HepG2 (cell line): Measurements from ENCODE around the gene ABCF1. TPM values are rescaled to one million over a fixed set of nuclear protein-coding genes. Genes with fewer than 3 reads are reported as not detected.
"Not testable (repeated sequence)": the region's sequence is repeated elsewhere in the genome, so short reads cannot be mapped to it uniquely, and the experiment has no call there.

Experiments used
- ATAC-seq: fragments of 200-7000 bp; cut with Tn5 transposase; 3 replicates; pipeline ENCODE4 v1.9.1; 2020; ENCODE audit warnings: mild to moderate bottlenecking, moderate library complexity
- BruUV-seq: library from RNA; stranded (reverse); fragments of 400-500 nt; replicated peaks from 2 replicates; lab custom pipeline; 2021; lab: Mats Ljungman, UMichigan
- CTCF ChIA-PET: fragments of 300-600 bp; formaldehyde crosslinking; extraction: SDS; loops from one replicate; lab custom pipeline; 2021; ENCODE audit warnings: low total read pairs, inconsistent platforms, low intra/inter-chr PET ratio; lab: Yijun Ruan, JAX
- POLR2A ChIA-PET: fragments of 350-600 bp; sonication (Branson Sonifier 250); formaldehyde crosslinking; loops from one replicate; lab custom pipeline; 2020; ENCODE audit warnings: antibody characterized with exemption, inconsistent platforms; lab: Yijun Ruan, JAX
- DNase-seq: peaks from one replicate; pipeline ENCODE4 v3.0.0-alpha.2; 2015; ENCODE audit warnings: low spot score
- FAIRE-seq: peaks from 3 replicates; lab custom pipeline; 2011; peaks lifted over from hg19 to GRCh38; lab: Jason Lieb, UNC
- H2AFZ ChIP-seq: one replicate; pipeline ENCODE4 v1.6.1; 2011; ENCODE audit warnings: low read length, inconsistent platforms
- H3K27ac ChIP-seq: fragments of 300-600 bp; 3 replicates; pipeline ENCODE4 v1.8.0; 2011; ENCODE audit warnings: mixed run types, mild to moderate bottlenecking, mixed read lengths, low read length, inconsistent platforms; ENCODE audit not compliant: insufficient read depth; ENCODE audit errors: extremely low read length
- H3K27me3 ChIP-seq, 2 experiments: fragments of 200-600 bp in 1 of 2; 2 replicates in 1 of 2; 3 replicates in 1 of 2; pipeline versions ENCODE4 v1.6.0 to v1.8.0; 2011; ENCODE audit warnings: low read length in 2 of 2, mild to moderate bottlenecking in 2 of 2, moderate library complexity in 2 of 2, inconsistent platforms in 1 of 2; ENCODE audit not compliant: insufficient read depth in 2 of 2, control insufficient read depth in 1 of 2
- H3K36me3 ChIP-seq, 2 experiments: fragments of 200-600 bp in 1 of 2; replicated peaks in 1 of 2; 2 replicates in 1 of 2; 3 replicates in 1 of 2; pipeline versions ENCODE4 v1.5.1 to v1.8.0; 2011; ENCODE audit warnings: low read length in 2 of 2, inconsistent platforms in 1 of 2; ENCODE audit not compliant: insufficient read depth in 2 of 2, control insufficient read depth in 1 of 2
- H3K4me1 ChIP-seq: 2 replicates; pipeline ENCODE4 v1.5.1; 2012; ENCODE audit warnings: low read length, inconsistent platforms; ENCODE audit not compliant: insufficient read depth
- H3K4me2 ChIP-seq: 2 replicates; pipeline ENCODE4 v1.6.0; 2011; ENCODE audit warnings: low read depth, low read length, inconsistent platforms
- H3K4me3 ChIP-seq, 3 experiments: fragments of 200-600 bp in 1 of 3; sonication (generic), shearing (Covaris generic) in 1 of 3; replicated peaks in 1 of 3; 2 replicates each; pipeline ENCODE4 v1.5.1; 2011 to 2016; ENCODE audit warnings: low read length in 3 of 3, inconsistent platforms in 2 of 3, low read depth in 2 of 3, mild to moderate bottlenecking in 2 of 3, control low read depth in 1 of 3, mixed read lengths in 1 of 3; ENCODE audit not compliant: insufficient read depth in 1 of 3
- H3K79me2 ChIP-seq: one replicate; pipeline ENCODE4 v1.6.1; 2011; ENCODE audit warnings: low read length, inconsistent platforms; ENCODE audit not compliant: insufficient read depth
- H3K9ac ChIP-seq: 2 replicates; pipeline ENCODE4 v1.6.0; 2011; ENCODE audit warnings: mild to moderate bottlenecking, low read depth, low read length, inconsistent platforms; ENCODE audit not compliant: insufficient read depth
- H3K9me3 ChIP-seq: 2 replicates; pipeline ENCODE4 v1.5.1; 2012; ENCODE audit warnings: mild to moderate bottlenecking, low read length
- H4K20me1 ChIP-seq: 2 replicates; pipeline ENCODE4 v1.6.0; 2011; ENCODE audit warnings: inconsistent platforms, mild to moderate bottlenecking, low read length, moderate library complexity; ENCODE audit not compliant: insufficient read depth
- ARID4A ChIP-seq: sonication (generic); formaldehyde crosslinking; IDR thresholded peaks from 2 replicates; pipeline ENCODE4 v1.5.0; 2020; ENCODE audit warnings: mild to moderate bottlenecking, missing genetic modification reagents, borderline replicate concordance
- SALL1 ChIP-seq: sonication (generic); formaldehyde crosslinking; IDR thresholded peaks from 2 replicates; pipeline ENCODE4 v1.8.0; 2022; ENCODE audit warnings: mild to moderate bottlenecking, missing genetic modification reagents
- ZMYM3 ChIP-seq: sonication (generic); formaldehyde crosslinking; IDR thresholded peaks from 2 replicates; pipeline ENCODE4 v1.5.1; 2020; ENCODE audit warnings: mild to moderate bottlenecking, missing genetic modification reagents
- ZNF619 ChIP-seq: sonication (generic); formaldehyde crosslinking; IDR thresholded peaks from 2 replicates; pipeline ENCODE4 v1.4.0; 2020; ENCODE audit warnings: mild to moderate bottlenecking, missing genetic modification reagents
- WGBS: methylation state at CpG from one replicate; pipeline ENCODE4 v1.1.6; 2017; ENCODE audit warnings: low lambda C conversion rate; 5-methylcytosine and 5-hydroxymethylcytosine counted together
- in situ Hi-C: cut with HindIII; loops from 2 replicates; pipeline ENCODE4 v1.10.0; 2017; ENCODE audit warnings: low pct_unique_long_range_greater_than_20kb; ENCODE audit not compliant: extremely low pct_ligation_motif_present
- intact Hi-C: fragments of 100-400 bp; cut with micrococcal nuclease; formaldehyde crosslinking; loops from one replicate; pipeline ENCODE4 v1.10.0; 2022; ENCODE audit not compliant: unreplicated experiment
- polyA plus RNA-seq, 8 experiments: library from polyadenylated mRNA; depleted of rRNA in 3 of 8; stranded (reverse) in 7 of 8; unstranded in 1 of 8; fragments of >200 nt; fragmentation: Illumina TruSeq in 4 of 8; extraction: Trizol in 4 of 8; gene quantifications; 2 replicates each; pipeline versions ENCODE4 v1.2.1 to v1.2.3, GENCODE V29; 2011 to 2016; ENCODE audit warnings: low read depth in 4 of 8, missing spikeins in 1 of 8, mixed read lengths in 1 of 8; ENCODE audit not compliant: insufficient read depth in 1 of 8
- total RNA-seq, 5 experiments: library from RNA; depleted of rRNA; stranded (reverse); fragments of >200 nt; fragmentation: Illumina TruSeq; extraction: Trizol; gene quantifications; 2 replicates each; pipeline ENCODE4 v1.2.3, GENCODE V29; 2016; ENCODE audit warnings: low read depth in 1 of 5
- TF ChIP-seq, protein P1 (sequence below): sonication (generic); formaldehyde crosslinking; IDR thresholded peaks from 2 replicates; pipeline ENCODE4 v1.4.0; 2020; ENCODE audit warnings: missing genetic modification reagents, mild to moderate bottlenecking, borderline replicate concordance

ABCF1 gene
- total and polyA plus RNA-seq, 2 of the 13 experiments (the other 11 are each of a cell fraction or from before 2014, with no cell fraction given) = 25.4 to 98.9 TPM

- H3K9me3 ChIP-seq, DNase-seq, FAIRE-seq, H3K4me2 ChIP-seq, intact Hi-C loops, H4K20me1 ChIP-seq, H3K9ac ChIP-seq, H2AFZ ChIP-seq, BruUV-seq, CTCF ChIA-PET: not testable (repeated sequence)
- WGBS = 95% methylated on average over 3 of the region's 3 CpGs
- peaks cover 48% of the 10 kb centered on the region for H3K4me1 ChIP-seq
- TF ChIP-seq ZMYM3 (CRISPR knock-in tag) = peak; percentile 53; the same call in 1 of the 2 replicates
- TF ChIP-seq, all 625 proteins: peak for 1; not testable (repeated sequence) for 624
- in situ Hi-C loops, H3K27ac ChIP-seq, H3K36me3 ChIP-seq, POLR2A ChIA-PET, ATAC-seq, H3K4me3 ChIP-seq, H3K79me2 ChIP-seq, H3K27me3 ChIP-seq: not testable (repeated sequence)
These were observed 44.8 kb upstream of the ABCF1 start for GRCh38 chr6:30526444-30526843.

GRCh38 chr6:30529349-30529875, 41.8 kb upstream of the ABCF1 start:
- H3K79me2 ChIP-seq, H3K4me2 ChIP-seq, H3K36me3 ChIP-seq, H3K9ac ChIP-seq, H3K27me3 ChIP-seq, H4K20me1 ChIP-seq, H3K4me3 ChIP-seq, H3K9me3 ChIP-seq, FAIRE-seq, intact Hi-C loops, BruUV-seq, in situ Hi-C loops, DNase-seq, ATAC-seq: not testable (repeated sequence)
- WGBS = 89% methylated on average over 17 of the region's 17 CpGs
- Histone ChIP-seq H3K4me1 (peaks cover 65% of the 10 kb centered on the region), H3K27ac (peak overlapping the region; percentile 84), H2AFZ (peak overlapping the region; percentile 2)
- CTCF ChIA-PET = interaction anchor here (7.3 kb wide), 1 partner anchor 47 kb away, joined by 72 read pairs; no protein-coding TSS in a partner anchor
- POLR2A ChIA-PET = interaction anchor here (0.6 to 1.0 kb wide), 3 partner anchors 8 to 321 kb away, joined by 3 to 4 read pairs (median 3); no protein-coding TSS in a partner anchor
- TF ChIP-seq ZNF619 (CRISPR knock-in tag) (0 out of 2 replicates have a peak, but pooled peaks have one; percentile 51), SALL1 (CRISPR knock-in tag) (0 out of 2 replicates have a peak, but pooled peaks have one; percentile 24), ARID4A (CRISPR knock-in tag) (0 out of 2 replicates have a peak, but pooled peaks have one; percentile 31)
- TF ChIP-seq, protein P1, sequence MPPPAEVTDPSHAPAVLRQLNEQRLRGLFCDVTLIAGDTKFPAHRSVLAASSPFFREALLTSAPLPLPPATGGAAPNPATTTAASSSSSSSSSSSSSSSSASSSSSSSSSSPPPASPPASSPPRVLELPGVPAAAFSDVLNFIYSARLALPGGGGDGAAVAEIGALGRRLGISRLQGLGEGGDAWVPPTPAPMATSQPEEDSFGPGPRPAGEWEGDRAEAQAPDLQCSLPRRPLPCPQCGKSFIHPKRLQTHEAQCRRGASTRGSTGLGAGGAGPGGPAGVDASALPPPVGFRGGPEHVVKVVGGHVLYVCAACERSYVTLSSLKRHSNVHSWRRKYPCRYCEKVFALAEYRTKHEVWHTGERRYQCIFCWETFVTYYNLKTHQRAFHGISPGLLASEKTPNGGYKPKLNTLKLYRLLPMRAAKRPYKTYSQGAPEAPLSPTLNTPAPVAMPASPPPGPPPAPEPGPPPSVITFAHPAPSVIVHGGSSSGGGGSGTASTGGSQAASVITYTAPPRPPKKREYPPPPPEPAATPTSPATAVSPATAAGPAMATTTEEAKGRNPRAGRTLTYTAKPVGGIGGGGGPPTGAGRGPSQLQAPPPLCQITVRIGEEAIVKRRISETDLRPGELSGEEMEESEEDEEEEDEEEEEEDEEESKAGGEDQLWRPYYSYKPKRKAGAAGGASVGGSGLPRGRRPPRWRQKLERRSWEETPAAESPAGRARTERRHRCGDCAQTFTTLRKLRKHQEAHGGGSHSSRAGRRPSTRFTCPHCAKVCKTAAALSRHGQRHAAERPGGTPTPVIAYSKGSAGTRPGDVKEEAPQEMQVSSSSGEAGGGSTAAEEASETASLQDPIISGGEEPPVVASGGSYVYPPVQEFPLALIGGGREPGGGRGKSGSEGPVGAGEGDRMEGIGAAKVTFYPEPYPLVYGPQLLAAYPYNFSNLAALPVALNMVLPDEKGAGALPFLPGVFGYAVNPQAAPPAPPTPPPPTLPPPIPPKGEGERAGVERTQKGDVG (CRISPR knock-in tag) = peak; percentile 51; the same call in 1 of the 2 replicates
